NCI-H2227 treated with DMSO at 0.1 percent for 48 hours (cell line): ENCODE measurements around the gene MAD1L1.

Experiments used
- DNase-seq: peaks from one replicate; lab custom pipeline; 2025; lab: John Stamatoyannopoulos, UW

The MAD1L1 gene

GRCh38 chr7:1952169-1952760 lies 280.5 kb downstream of the MAD1L1 start:
- no peak for DNase-seq

GRCh38 chr7:1951600-1951999 lies 281.1 kb downstream of the MAD1L1 start:
- no peak for DNase-seq

GRCh38 chr7:1951159-1951536 lies 281.6 kb downstream of the MAD1L1 start:
- no peak for DNase-seq

- DNase-seq, result no peak
These were observed 282.1 kb downstream of the MAD1L1 start for GRCh38 chr7:1950452-1951158.

- no peak for DNase-seq
These were observed 282.7 kb downstream of the MAD1L1 start for GRCh38 chr7:1950066-1950451.

GRCh38 chr7:1949681-1950055 lies 283.1 kb downstream of the MAD1L1 start:
- DNase-seq, result no peak

GRCh38 chr7:1948887-1949680 lies 283.7 kb downstream of the MAD1L1 start:
- no peak for DNase-seq

- no peak for DNase-seq
These were observed 284.4 kb downstream of the MAD1L1 start for GRCh38 chr7:1948301-1948796.

GRCh38 chr7:1947586-1948217 lies 285.0 kb downstream of the MAD1L1 start:
- no peak for DNase-seq

GRCh38 chr7:1946773-1947450 lies 285.8 kb downstream of the MAD1L1 start:
- DNase-seq, result no peak

GRCh38 chr7:1946025-1946772 lies 286.5 kb downstream of the MAD1L1 start:
- no peak for DNase-seq

GRCh38 chr7:1945558-1945957 lies 287.2 kb downstream of the MAD1L1 start:
- DNase-seq, result no peak

GRCh38 chr7:1944619-1945210 lies 288.0 kb downstream of the MAD1L1 start:
- no peak for DNase-seq

GRCh38 chr7:1943933-1944618 lies 288.7 kb downstream of the MAD1L1 start:
- DNase-seq, result no peak

- DNase-seq, result no peak
These were observed 289.4 kb downstream of the MAD1L1 start for GRCh38 chr7:1943326-1943725.

GRCh38 chr7:1942941-1943289 lies 289.8 kb downstream of the MAD1L1 start:
- DNase-seq, result no peak

GRCh38 chr7:1942243-1942940 lies 290.4 kb downstream of the MAD1L1 start:
- DNase-seq, result no peak

- DNase-seq, result no peak
These were observed 291.1 kb downstream of the MAD1L1 start for GRCh38 chr7:1941464-1942242.

- DNase-seq, result no peak
These were observed 291.9 kb downstream of the MAD1L1 start for GRCh38 chr7:1940863-1941262.
